ENCODE results near the gene ATP2B2.

GRCh38 chr3:10546181-10546624 is 40.8 kb upstream of the ATP2B2 start:
- TF ChIP-seq MYC (IDR thresholded peaks at IDR 0.05; ENCODE audit: borderline replicate concordance, low read length) (no peak), HMGXB4 (CRISPR knock-in tag; IDR thresholded peaks at IDR 0.05; ENCODE audit: borderline replicate concordance) (no peak), ZFP36 (IDR thresholded peaks at IDR 0.05; ENCODE audit: borderline replicate concordance, partially characterized antibody) (no peak), POLR2A (IDR thresholded peaks at IDR 0.05; ENCODE audit: low read length) (no peak), EHMT2 (IDR thresholded peaks at IDR 0.05; ENCODE audit: low read depth) (no peak), EHF (CRISPR knock-in tag; IDR thresholded peaks at IDR 0.05) (no peak), ZSCAN20 (CRISPR knock-in tag; IDR thresholded peaks at IDR 0.05) (no peak)
- TF ChIP-seq, protein P1, sequence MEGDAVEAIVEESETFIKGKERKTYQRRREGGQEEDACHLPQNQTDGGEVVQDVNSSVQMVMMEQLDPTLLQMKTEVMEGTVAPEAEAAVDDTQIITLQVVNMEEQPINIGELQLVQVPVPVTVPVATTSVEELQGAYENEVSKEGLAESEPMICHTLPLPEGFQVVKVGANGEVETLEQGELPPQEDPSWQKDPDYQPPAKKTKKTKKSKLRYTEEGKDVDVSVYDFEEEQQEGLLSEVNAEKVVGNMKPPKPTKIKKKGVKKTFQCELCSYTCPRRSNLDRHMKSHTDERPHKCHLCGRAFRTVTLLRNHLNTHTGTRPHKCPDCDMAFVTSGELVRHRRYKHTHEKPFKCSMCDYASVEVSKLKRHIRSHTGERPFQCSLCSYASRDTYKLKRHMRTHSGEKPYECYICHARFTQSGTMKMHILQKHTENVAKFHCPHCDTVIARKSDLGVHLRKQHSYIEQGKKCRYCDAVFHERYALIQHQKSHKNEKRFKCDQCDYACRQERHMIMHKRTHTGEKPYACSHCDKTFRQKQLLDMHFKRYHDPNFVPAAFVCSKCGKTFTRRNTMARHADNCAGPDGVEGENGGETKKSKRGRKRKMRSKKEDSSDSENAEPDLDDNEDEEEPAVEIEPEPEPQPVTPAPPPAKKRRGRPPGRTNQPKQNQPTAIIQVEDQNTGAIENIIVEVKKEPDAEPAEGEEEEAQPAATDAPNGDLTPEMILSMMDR (IDR thresholded peaks at IDR 0.05): no peak
- TF ChIP-seq, protein P2, sequence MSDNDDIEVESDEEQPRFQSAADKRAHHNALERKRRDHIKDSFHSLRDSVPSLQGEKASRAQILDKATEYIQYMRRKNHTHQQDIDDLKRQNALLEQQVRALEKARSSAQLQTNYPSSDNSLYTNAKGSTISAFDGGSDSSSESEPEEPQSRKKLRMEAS (IDR thresholded peaks at IDR 0.05): no peak
- TF ChIP-seq, protein P3, sequence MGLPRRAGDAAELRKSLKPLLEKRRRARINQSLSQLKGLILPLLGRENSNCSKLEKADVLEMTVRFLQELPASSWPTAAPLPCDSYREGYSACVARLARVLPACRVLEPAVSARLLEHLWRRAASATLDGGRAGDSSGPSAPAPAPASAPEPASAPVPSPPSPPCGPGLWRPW (IDR thresholded peaks at IDR 0.05): no peak
